Measurements from ENCODE around the gene BRD7.

Gene BRD7

GRCh38 chr16:50318796-50319578, 49.8 kb downstream of the BRD7 start:
- FAIRE-seq, result no peak

GRCh38 chr16:50316848-50317630, 51.7 kb downstream of the BRD7 start:
- no peak for FAIRE-seq

DNA sequence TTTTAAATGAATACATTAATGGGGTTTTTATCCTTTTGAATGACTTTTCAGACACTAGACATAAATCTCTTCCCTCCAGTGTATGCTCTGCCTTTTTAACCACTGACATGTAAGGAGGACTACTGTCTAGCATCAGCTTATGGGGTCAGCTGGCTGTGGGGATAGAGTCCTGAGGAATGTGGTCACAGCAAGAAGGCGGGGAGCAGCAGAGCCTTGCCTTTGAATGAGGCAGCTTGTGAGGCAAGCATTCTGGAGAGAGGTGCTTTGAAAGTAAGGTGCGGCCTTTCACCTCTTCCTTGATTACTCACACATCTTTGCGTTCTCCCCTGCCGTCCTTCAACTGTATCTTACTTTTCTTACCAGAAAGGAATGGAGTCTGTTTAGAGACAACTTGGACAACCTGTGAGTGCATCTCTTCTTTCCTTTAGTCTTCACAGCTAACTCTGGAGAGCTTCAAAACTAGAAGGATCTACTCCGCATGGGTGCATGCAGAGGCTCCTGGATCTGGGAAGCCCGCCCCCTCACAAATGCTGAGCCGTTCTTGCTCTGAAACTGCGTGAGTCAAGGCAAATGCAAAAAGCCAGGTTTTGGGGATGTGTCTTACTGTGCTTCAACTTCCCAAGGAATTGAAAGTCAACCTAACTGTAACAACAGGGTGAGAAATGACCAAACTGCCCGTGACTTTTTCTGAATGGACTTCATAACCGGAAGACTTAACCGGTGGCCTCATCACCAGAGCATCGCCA, 52.5 kb downstream of the BRD7 start:
- no peak for FAIRE-seq

- FAIRE-seq, result no peak
These were observed 53.3 kb downstream of the BRD7 start for GRCh38 chr16:50315346-50315997.

DNA sequence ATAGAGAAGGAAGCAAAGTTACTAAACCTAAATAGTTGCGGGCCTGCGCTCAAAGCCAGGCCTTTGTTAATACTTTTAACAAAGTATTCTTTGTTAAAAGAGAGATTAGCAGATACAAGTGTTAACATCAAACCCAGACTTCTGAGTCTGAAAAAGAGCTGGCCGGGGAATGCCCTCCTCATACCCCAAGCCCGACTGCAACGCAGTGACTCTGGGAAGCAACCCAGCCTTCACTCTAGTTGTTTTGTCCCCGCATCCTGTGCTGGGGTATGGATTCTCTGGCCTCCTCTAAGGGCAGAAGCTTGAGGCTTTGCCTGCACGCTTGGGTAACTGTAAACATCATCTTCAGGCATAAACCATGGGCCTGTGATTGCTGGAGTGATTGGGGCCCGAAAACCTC, 54.1 kb downstream of the BRD7 start:
- no peak for FAIRE-seq

- no peak for FAIRE-seq
These were observed 55.0 kb downstream of the BRD7 start for GRCh38 chr16:50313596-50314478.

DNA sequence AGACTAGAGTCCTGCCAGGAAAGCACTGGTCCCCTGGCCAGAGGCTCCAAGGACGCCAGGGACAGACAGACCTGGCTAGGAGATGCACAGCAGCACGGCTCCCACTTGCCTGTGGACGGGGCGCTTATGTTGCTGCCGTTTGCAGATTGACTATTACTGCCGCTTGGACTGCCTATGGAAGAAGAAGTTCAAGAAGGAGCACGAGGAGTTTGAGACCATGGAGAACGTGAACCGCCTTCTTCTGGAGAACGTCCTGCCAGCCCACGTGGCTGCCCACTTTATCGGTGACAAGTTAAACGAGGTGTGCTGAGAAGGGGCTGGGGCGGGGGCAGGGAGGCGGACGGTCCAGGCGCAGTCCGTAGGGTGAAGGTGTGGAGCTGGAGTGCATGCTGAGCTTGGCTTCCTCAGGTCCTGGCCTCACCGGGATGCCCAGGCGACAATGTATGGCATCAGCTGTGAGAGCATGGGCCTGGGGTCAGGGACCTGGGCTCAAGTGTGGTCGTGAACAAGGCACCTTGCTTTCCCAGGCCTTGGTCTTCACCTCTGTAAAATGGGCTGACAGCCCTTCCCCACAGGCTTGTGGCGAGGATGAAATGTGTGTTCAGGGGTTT, 56.8 kb downstream of the BRD7 start:
- FAIRE-seq, result no peak

DNA sequence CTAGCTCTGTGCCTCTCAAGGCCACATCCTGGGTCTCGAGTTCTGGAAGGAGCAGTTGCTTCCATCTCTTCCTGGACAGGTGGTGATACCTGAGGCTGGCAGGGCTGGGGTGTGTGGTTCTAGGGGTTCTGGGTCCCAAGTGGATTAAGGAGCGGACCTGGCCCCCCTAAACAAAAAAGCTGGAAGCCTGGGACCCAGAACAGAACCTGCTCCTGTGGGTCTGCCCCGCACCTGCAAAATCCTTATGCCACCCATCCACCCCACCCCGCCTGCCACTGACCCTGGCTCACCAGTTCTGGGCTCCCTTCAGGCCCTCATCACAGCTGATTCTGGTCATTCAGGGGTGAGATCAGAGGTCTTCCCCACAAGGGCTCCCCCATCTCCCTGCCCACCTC, 57.7 kb downstream of the BRD7 start:
- no peak for FAIRE-seq

GRCh38 chr16:50310308-50311133, 58.3 kb downstream of the BRD7 start:
- no peak for FAIRE-seq

GRCh38 chr16:50309527-50310307, 59.1 kb downstream of the BRD7 start:
- no peak for FAIRE-seq

DNA sequence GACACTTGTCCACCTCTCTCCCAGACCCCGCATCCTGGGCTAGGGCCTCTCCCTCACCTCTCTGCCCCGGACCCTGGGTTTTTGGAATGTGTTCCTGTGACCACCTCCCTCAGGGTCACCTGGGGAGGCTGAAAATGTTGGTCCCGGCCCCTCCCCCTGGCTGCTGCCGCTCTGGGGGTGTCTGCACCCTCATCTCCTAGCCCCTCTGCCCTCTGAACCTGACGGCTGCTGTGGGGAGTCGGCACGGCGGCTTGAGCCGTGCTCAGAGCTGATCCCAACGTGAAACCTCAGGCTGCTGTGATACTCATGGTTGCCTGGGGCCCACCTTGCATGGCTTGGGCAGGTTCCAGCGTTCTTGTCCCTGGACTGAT, 59.6 kb downstream of the BRD7 start:
- no peak for FAIRE-seq

GRCh38 chr16:50308237-50308965, 60.4 kb downstream of the BRD7 start:
- FAIRE-seq, result no peak

GRCh38 chr16:50306287-50306686, 62.5 kb downstream of the BRD7 start:
- no peak for FAIRE-seq

- FAIRE-seq, result no peak
These were observed 63.2 kb downstream of the BRD7 start for GRCh38 chr16:50305441-50306061.

DNA sequence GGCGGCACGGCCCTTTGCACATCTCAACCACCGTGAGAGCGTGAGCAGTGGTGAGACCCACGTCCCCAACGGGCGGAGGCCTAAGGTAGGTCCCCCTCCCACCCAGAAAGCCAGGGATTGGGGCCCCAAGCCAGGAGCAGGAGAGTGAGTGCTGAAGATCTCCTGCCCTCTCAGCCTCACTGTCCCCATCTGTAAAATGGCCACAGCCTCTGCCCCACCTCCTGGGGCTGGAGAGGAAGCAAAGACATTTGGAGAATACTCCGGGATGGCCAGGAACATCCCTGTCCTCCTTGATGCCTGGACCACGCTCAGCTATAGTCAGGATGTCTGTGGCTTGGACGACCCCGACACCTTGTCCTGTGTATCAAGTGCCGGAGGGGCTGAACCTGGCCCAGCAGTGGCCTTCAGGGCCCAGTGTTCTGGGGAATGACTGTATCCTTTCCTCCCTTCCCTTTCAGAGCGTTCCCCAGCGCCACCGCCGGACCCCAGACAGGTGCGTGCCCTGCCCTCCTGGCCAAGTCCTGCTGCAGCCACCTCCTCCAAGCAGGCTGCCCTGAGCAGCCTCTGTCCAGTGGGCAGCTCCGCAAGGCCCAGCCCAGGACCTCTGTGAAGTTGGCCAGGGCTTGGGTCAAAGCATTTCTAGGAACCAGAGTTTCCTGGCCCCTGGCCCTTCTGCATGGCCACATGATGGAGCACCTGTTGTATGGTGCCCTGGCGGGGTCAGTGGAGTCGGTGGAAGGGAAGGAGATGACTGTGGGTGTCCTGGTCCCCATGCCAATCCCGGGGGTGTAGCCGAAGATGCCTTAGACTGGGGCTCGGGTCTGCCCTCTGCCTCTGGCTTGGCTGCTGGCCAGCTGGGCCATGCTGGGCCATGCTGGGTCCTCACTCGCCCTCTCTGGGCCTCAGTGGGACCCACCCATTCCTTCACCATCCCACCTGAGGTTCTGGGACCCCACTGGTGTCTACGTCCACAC, 64.0 kb downstream of the BRD7 start:
- no peak for FAIRE-seq

GRCh38 chr16:50303605-50304466, 65.0 kb downstream of the BRD7 start:
- FAIRE-seq, result no peak

All from endometrium (tissue), 2 donors.